ENCODE data around the gene BRPF3. TPM values are rescaled to one million over a fixed set of nuclear protein-coding genes. Genes with fewer than 3 reads are reported as not detected.
A peak's percentile ranks its signal among the peaks of the same experiment; 100 is the strongest.
"Not testable (repeated sequence)": the region's sequence is repeated elsewhere in the genome, so short reads cannot be mapped to it uniquely, and the experiment has no call there.

The BRPF3 gene
- total RNA-seq, 1 experiment from 2014 or later = 19.4 TPM

GRCh38 chr6:36210886-36211595 is 14.5 kb downstream of the BRPF3 start:
- no peak for TF ChIP-seq CTCF (IDR thresholded peaks at IDR 0.05; ENCODE audit: unreplicated experiment)
- Mint-ChIP-seq H3K36me3 (ENCODE audit: insufficient read depth, unreplicated experiment) (peaks cover 68% of the 10 kb centered on the region), H3K27ac (ENCODE audit: low read depth, unreplicated experiment) (no peak overlapping the region), H3K9me3 (ENCODE audit: unreplicated experiment) (no peaks in the 10 kb centered on the region), H3K4me1 (ENCODE audit: insufficient read depth, unreplicated experiment) (no peaks in the 10 kb centered on the region), H3K4me3 (ENCODE audit: unreplicated experiment) (no peak overlapping the region), H3K27me3 (ENCODE audit: insufficient read depth, unreplicated experiment) (no peaks in the 10 kb centered on the region)
- POLR2A ChIA-PET = no interaction called here
- CTCF ChIA-PET = interaction anchor here (0.9 to 1.6 kb wide), 2 partner anchors 13 to 115 kb away, joined by 3 to 4 read pairs; no protein-coding TSS in a partner anchor
- BruUV-seq (replicated peaks) = no TSS peak
- intact Hi-C loops (cut with micrococcal nuclease) = no loop called here
- DNase-seq (ENCODE audit: unreplicated experiment) = no peak

- Mint-ChIP-seq H3K4me3 (ENCODE audit: unreplicated experiment) (no peak overlapping the region), H3K36me3 (ENCODE audit: insufficient read depth, unreplicated experiment) (peaks cover 72% of the 10 kb centered on the region), H3K27ac (ENCODE audit: low read depth, unreplicated experiment) (no peak overlapping the region), H3K9me3 (ENCODE audit: unreplicated experiment) (no peaks in the 10 kb centered on the region), H3K27me3 (ENCODE audit: insufficient read depth, unreplicated experiment) (no peaks in the 10 kb centered on the region), H3K4me1 (ENCODE audit: insufficient read depth, unreplicated experiment) (no peaks in the 10 kb centered on the region)
- peak; percentile 46 for DNase-seq (ENCODE audit: unreplicated experiment)
- intact Hi-C loops (cut with micrococcal nuclease) = no loop called here
- no peak for TF ChIP-seq CTCF (IDR thresholded peaks at IDR 0.05; ENCODE audit: unreplicated experiment)
- ChIA-PET POLR2A (interaction anchor here (0.6 kb wide), 1 partner anchor 36 kb away, joined by 3 read pairs; no protein-coding TSS in a partner anchor), CTCF (no interaction called here)
- no TSS peak for BruUV-seq (replicated peaks)
Observed at GRCh38 chr6:36216559-36216958, 20.0 kb downstream of the BRPF3 start.

- TF ChIP-seq CTCF (IDR thresholded peaks at IDR 0.05; ENCODE audit: unreplicated experiment) = no peak
- no peaks in the 10 kb centered on the region for H3K27me3 Mint-ChIP-seq (ENCODE audit: insufficient read depth, unreplicated experiment)
- POLR2A ChIA-PET = interaction anchor here (0.6 kb wide), 1 partner anchor 36 kb away, joined by 3 read pairs; no protein-coding TSS in a partner anchor
- no peaks in the 10 kb centered on the region for H3K9me3 Mint-ChIP-seq (ENCODE audit: unreplicated experiment)
- H3K4me3 Mint-ChIP-seq (ENCODE audit: unreplicated experiment) = no peak overlapping the region
- DNase-seq (ENCODE audit: unreplicated experiment) = no peak
- H3K27ac Mint-ChIP-seq (ENCODE audit: low read depth, unreplicated experiment) = no peak overlapping the region
- intact Hi-C loops (cut with micrococcal nuclease) = no loop called here
- BruUV-seq (replicated peaks) = no TSS peak
- H3K36me3 Mint-ChIP-seq (ENCODE audit: insufficient read depth, unreplicated experiment) = peaks cover 72% of the 10 kb centered on the region
- no peaks in the 10 kb centered on the region for H3K4me1 Mint-ChIP-seq (ENCODE audit: insufficient read depth, unreplicated experiment)
- CTCF ChIA-PET = no interaction called here
Observed at GRCh38 chr6:36217188-36217587, 20.6 kb downstream of the BRPF3 start.

GRCh38 chr6:36217946-36218345 is 21.4 kb downstream of the BRPF3 start:
- ChIA-PET POLR2A (no interaction called here), CTCF (interaction anchor here (0.6 kb wide), 2 partner anchors 301 to 527 kb away, joined by 3 read pairs; no protein-coding TSS in a partner anchor)
- no peak overlapping the region for H3K27ac Mint-ChIP-seq (ENCODE audit: low read depth, unreplicated experiment)
- H3K9me3 Mint-ChIP-seq (ENCODE audit: unreplicated experiment) = no peaks in the 10 kb centered on the region
- BruUV-seq (replicated peaks) = no TSS peak
- TF ChIP-seq CTCF (IDR thresholded peaks at IDR 0.05; ENCODE audit: unreplicated experiment) = no peak
- H3K4me3 Mint-ChIP-seq (ENCODE audit: unreplicated experiment) = no peak overlapping the region
- no peaks in the 10 kb centered on the region for H3K27me3 Mint-ChIP-seq (ENCODE audit: insufficient read depth, unreplicated experiment)
- no peaks in the 10 kb centered on the region for H3K4me1 Mint-ChIP-seq (ENCODE audit: insufficient read depth, unreplicated experiment)
- no peak for DNase-seq (ENCODE audit: unreplicated experiment)
- peaks cover 67% of the 10 kb centered on the region for H3K36me3 Mint-ChIP-seq (ENCODE audit: insufficient read depth, unreplicated experiment)
- intact Hi-C loops (cut with micrococcal nuclease) = no loop called here

- H3K9me3 Mint-ChIP-seq (ENCODE audit: unreplicated experiment) = not testable (repeated sequence)
Observed at GRCh38 chr6:36218516-36218915, 22.0 kb downstream of the BRPF3 start.

More at GRCh38 chr6:36218516-36218915, 22.0 kb downstream of the BRPF3 start:
- CTCF ChIA-PET = interaction anchor here (0.6 to 0.7 kb wide), 4 partner anchors 14 to 528 kb away, joined by 3 to 4 read pairs (median 3); no protein-coding TSS in a partner anchor
- H3K27me3 Mint-ChIP-seq (ENCODE audit: insufficient read depth, unreplicated experiment); H3K4me3 Mint-ChIP-seq (ENCODE audit: unreplicated experiment); H3K4me1 Mint-ChIP-seq (ENCODE audit: insufficient read depth, unreplicated experiment); POLR2A ChIA-PET; intact Hi-C loops (cut with micrococcal nuclease); DNase-seq (ENCODE audit: unreplicated experiment); H3K27ac Mint-ChIP-seq (ENCODE audit: low read depth, unreplicated experiment); BruUV-seq (replicated peaks): not testable (repeated sequence)
- H3K36me3 Mint-ChIP-seq (ENCODE audit: insufficient read depth, unreplicated experiment) = peaks cover 64% of the 10 kb centered on the region

Measured in MCF 10A (cell line).